ENCODE measurements around the gene ZNF709.
"Not testable (repeated sequence)": the region's sequence is repeated elsewhere in the genome, so short reads cannot be mapped to it uniquely, and the experiment has no call there.

Gene ZNF709

DNA sequence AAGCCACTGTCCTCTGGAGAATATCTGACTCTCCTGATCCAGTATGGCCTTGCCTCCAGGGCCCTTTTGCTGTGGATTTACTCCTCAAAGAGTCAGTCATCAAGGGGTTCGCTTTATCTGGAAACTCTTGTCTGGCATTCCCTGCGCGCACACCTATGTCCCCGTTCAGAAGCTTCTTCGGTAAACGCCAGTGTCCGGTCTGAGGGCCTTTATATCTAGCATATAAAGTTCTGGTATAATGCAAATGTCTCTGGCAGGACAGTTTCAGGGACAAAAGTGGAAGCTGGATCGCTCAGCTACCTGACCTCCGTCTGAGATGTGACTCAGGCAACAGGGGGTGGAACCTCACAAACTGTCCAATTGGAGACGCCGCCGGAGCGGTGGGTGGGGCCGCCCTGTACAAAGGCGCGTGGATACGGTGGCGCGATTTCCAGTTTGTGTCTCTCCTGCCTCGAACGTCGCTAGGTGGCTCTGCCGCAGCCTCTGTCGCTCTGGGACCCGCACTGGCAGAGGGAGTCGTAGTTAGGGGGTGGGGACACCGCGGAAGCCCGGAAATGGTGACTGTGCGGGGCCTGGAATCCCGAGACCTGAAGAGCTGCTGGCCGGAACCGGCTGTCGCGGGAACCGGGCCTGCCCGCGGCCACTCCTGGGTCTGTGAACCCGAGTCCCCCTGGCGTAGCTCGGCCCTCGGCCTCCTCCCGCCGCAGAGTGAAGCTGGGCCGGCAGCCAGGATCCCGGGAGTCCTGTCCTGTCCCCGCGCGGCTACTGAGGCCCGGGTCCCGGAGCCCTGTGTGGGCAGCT is 10.6 kb upstream of the ZNF709 start:
- TF ChIP-seq ZFX (IDR thresholded peaks at IDR 0.05) = peak; percentile 50; the same call in 1 of the 2 replicates
- TF ChIP-seq, protein P1, sequence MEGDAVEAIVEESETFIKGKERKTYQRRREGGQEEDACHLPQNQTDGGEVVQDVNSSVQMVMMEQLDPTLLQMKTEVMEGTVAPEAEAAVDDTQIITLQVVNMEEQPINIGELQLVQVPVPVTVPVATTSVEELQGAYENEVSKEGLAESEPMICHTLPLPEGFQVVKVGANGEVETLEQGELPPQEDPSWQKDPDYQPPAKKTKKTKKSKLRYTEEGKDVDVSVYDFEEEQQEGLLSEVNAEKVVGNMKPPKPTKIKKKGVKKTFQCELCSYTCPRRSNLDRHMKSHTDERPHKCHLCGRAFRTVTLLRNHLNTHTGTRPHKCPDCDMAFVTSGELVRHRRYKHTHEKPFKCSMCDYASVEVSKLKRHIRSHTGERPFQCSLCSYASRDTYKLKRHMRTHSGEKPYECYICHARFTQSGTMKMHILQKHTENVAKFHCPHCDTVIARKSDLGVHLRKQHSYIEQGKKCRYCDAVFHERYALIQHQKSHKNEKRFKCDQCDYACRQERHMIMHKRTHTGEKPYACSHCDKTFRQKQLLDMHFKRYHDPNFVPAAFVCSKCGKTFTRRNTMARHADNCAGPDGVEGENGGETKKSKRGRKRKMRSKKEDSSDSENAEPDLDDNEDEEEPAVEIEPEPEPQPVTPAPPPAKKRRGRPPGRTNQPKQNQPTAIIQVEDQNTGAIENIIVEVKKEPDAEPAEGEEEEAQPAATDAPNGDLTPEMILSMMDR (conservative IDR thresholded peaks at IDR 0.05) = peak; percentile 69
- H3K27ac ChIP-seq = peak overlapping the region; percentile 73

DNA sequence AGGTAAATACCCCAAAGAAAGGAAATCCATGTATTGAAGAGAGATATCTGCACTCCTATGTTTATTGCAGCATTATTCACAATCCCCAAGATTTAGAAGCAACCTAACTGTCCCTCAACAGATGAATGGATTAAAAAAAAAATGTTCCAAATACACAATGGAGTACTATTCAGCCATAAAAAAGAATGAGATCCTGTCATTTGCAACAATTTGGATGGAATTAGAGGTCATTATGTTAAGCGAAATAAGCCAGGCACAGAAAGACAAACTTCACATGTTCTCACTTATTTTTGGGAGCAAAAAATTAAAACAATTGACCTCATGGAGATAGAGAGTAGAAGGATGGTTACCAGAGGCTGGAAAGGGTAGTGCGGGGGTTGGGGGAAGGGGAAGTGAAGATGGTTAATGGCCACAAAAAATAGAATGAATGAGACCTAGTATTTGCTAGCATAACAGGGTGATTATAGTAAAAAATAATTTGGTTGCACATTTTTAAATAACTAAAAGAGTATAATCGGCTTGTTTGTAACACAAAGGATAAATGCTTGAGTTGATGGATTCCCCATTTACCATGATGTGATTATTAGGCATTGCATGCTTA is 9.7 kb upstream of the ZNF709 start:
- TF ChIP-seq, protein P1 (conservative IDR thresholded peaks at IDR 0.05) = no peak
- no peak for TF ChIP-seq ZFX (IDR thresholded peaks at IDR 0.05)
- H3K27ac ChIP-seq = no peak overlapping the region

DNA sequence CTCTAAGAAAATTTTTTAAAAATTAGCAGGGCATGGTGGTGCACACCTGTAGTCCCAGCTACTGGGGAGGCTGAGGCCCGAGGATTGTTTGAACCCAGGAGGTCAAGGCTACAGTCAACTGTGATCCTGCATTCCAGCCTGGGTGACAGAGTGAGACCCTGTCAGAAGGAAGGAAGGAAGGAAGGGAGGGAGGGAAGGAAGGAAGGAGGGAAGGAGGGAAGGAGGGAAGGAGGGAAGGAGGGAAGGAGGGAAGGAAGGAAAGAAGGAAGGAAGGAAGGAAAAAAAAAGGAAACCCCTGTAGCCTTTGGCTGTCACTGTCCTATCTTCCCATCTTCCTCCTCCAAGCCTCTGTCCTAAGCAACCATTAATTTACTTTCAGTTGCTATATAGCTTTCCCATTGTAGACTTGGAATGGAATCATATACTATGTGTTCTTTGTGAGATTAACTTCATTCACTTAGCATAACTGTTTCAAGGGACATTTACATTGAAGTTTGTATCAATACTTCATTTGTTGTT is 1.7 kb upstream of the ZNF709 start:
- not testable (repeated sequence) for H3K27ac ChIP-seq

DNA sequence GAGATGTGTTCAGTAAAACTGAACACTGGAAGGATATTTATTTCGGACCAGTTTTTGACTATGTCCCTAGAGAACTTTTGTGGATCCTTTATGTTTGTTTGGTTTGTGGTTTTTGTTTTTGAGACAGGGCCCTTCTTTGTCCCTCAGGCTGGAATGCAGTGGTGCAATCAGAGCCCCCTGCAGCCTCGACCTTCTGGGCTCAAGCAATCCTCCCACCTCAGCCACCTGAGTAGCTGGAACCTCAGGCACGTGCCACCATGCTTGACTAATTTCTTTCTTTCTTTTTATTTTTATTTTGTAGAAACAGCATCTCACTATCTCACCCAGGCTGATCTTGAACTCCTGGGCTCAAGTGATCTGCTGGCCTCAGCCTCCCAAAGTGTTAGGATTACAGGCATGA is 955 bp upstream of the ZNF709 start:
- no peak overlapping the region for H3K27ac ChIP-seq
- TF ChIP-seq ZFX (IDR thresholded peaks at IDR 0.05) = no peak
- TF ChIP-seq, protein P1 (conservative IDR thresholded peaks at IDR 0.05) = no peak

DNA sequence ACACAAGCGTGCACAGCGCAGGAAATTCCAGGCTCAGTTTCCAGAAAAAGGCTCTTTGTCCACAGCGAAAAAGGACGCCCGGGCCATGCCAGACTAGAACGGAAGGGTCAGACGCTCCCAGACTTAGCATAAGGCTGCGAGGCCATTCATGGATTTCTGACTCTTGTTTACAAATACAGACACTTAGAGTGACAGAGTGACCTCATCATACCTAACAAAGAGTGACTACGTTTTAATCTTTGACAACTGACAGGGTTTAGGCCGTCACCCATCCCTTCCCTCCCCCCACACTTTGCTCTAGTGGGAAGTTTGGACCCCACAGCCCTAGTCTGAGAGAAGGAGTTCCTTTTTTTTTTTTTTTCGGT is 418 bp upstream of the ZNF709 start:
- peak overlapping the region; percentile 53 for H3K27ac ChIP-seq
- TF ChIP-seq ZFX (IDR thresholded peaks at IDR 0.05) = no peak
- TF ChIP-seq, protein P1 (conservative IDR thresholded peaks at IDR 0.05) = no peak

DNA sequence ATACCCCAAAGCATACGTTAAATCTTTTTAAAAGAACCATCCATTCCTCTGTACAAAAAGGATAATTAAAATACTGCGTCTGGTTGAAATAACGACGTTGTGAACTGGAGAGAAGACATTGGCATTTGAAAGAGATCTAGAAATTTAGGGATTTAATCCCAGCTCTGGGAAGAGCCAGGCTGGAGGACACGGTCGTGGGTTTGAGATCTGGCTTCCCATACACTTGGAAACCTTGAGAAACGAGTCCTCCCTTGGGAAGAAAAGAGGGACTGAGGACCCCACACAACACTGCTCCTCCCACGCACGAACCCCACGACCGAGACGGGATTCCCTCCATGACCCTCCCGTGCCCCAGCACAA is 625 bp downstream of the ZNF709 start:
- peak overlapping the region; percentile 53 for H3K27ac ChIP-seq
- no peak for TF ChIP-seq ZFX (IDR thresholded peaks at IDR 0.05)
- TF ChIP-seq, protein P1 (conservative IDR thresholded peaks at IDR 0.05) = no peak

DNA sequence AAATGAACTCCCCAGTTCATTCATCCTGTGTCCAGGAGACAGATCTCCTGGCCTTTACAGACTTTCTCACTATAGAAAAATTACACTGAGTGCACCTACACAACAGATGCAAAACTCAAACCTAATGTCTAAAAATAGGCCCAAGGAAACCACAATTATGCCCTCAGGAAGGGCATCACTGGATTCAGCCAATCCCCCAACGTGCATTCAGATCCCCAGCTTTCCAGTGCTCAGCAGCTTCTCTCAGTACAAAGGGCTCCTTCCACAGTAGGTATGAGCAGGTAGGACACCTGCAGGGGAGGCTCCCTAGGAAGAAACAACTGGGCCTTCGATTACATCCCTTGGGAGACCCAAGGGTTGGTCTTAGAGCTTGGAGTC is 2.1 kb downstream of the ZNF709 start:
- TF ChIP-seq, protein P1 (conservative IDR thresholded peaks at IDR 0.05) = no peak
- TF ChIP-seq ZFX (IDR thresholded peaks at IDR 0.05) = no peak

More for the DNA sequence above, 2.1 kb downstream of the ZNF709 start:
- H3K27ac ChIP-seq = no peak overlapping the region

Measured in C4-2B (cell line).